GM12878 (cell line): ENCODE data around the gene NUB1. TPM values are rescaled to one million over a fixed set of nuclear protein-coding genes. Genes with fewer than 3 reads are reported as not detected.
"Not testable (repeated sequence)": the region's sequence is repeated elsewhere in the genome, so short reads cannot be mapped to it uniquely, and the experiment has no call there.

ENCODE experiments used
- ATAC-seq: fragments of 200-7000 bp; cut with Tn5 transposase; 3 replicates; pipeline ENCODE4 v1.9.1; 2020; ENCODE audit warnings: mild to moderate bottlenecking, moderate library complexity
- BruUV-seq: library from RNA; stranded (reverse); fragments of 400-500 nt; replicated peaks from 2 replicates; lab custom pipeline; 2021; lab: Mats Ljungman, UMichigan
- CTCF ChIA-PET: fragments of 300-600 bp; sonication (Branson Sonifier 250); formaldehyde crosslinking; extraction: SDS; loops from one replicate; lab custom pipeline; 2021; ENCODE audit warnings: inconsistent platforms; lab: Yijun Ruan, JAX
- POLR2A ChIA-PET: fragments of 350-600 bp; formaldehyde crosslinking; extraction: SDS; loops from one replicate; lab custom pipeline; 2021; ENCODE audit warnings: inconsistent platforms; lab: Charles Lee
- RAD21 ChIA-PET: fragments of 300-600 bp; sonication (Branson Sonifier 250); formaldehyde crosslinking; loops from one replicate; lab custom pipeline; 2023; ENCODE audit warnings: antibody characterized with exemption; ENCODE audit not compliant: unreplicated experiment; lab: Charles Lee
- SMC1A ChIA-PET: fragments of 300-600 bp; sonication (Branson Sonifier 250); formaldehyde crosslinking; loops from one replicate; lab custom pipeline; 2023; ENCODE audit not compliant: unreplicated experiment, uncharacterized antibody; lab: Charles Lee
- DNase-seq: peaks from one replicate; pipeline ENCODE4 v3.0.0-alpha.2; 2011; ENCODE audit warnings: low read depth, low spot score
- FAIRE-seq: peaks from 3 replicates; lab custom pipeline; 2011; peaks lifted over from hg19 to GRCh38; lab: Jason Lieb, UNC
- H2AFZ ChIP-seq: 2 replicates; pipeline ENCODE4 v1.6.0; 2011; ENCODE audit warnings: low read depth, low read length, control low read depth; ENCODE audit not compliant: control insufficient read depth
- H3K27ac ChIP-seq: 2 replicates; pipeline ENCODE4 v1.5.1; 2011; ENCODE audit warnings: control low read depth; ENCODE audit not compliant: control insufficient read depth, insufficient read depth
- H3K27me3 ChIP-seq, 2 experiments: replicated peaks in 1 of 2; 2 replicates each; pipeline versions ENCODE4 v1.6.0 to v1.6.1; 2011; ENCODE audit warnings: low read length in 1 of 2; ENCODE audit not compliant: control insufficient read depth in 2 of 2, insufficient read depth in 2 of 2
- H3K36me3 ChIP-seq, 2 experiments: 2 replicates each; pipeline ENCODE4 v1.5.1; 2011; ENCODE audit warnings: low read length in 1 of 2; ENCODE audit not compliant: control insufficient read depth in 2 of 2, insufficient read depth in 2 of 2
- H3K4me1 ChIP-seq: 2 replicates; pipeline ENCODE4 v1.6.1; 2011; ENCODE audit warnings: mild to moderate bottlenecking, low read length, moderate library complexity, mixed read lengths; ENCODE audit not compliant: control insufficient read depth, insufficient read depth
- H3K4me2 ChIP-seq: 2 replicates; pipeline ENCODE4 v1.6.0; 2011; ENCODE audit warnings: control low read depth; ENCODE audit not compliant: control insufficient read depth, insufficient read depth
- H3K4me3 ChIP-seq: fragments of 200-600 bp; sonication (generic); 2 replicates; pipeline ENCODE4 v1.5.1; 2016
- H3K79me2 ChIP-seq: 2 replicates; pipeline ENCODE4 v1.6.0; 2011; ENCODE audit warnings: low read length; ENCODE audit not compliant: control insufficient read depth, insufficient read depth
- H3K9ac ChIP-seq: 2 replicates; pipeline ENCODE4 v1.8.0; 2011; ENCODE audit warnings: low read length, control low read depth, mixed read lengths; ENCODE audit not compliant: control insufficient read depth, insufficient read depth
- H3K9me3 ChIP-seq: replicated peaks from 3 replicates; pipeline ENCODE4 v1.5.1; 2011; ENCODE audit warnings: mild to moderate bottlenecking, low read length; ENCODE audit not compliant: control insufficient read depth, insufficient read depth
- H4K20me1 ChIP-seq: 2 replicates; pipeline ENCODE4 v1.6.0; 2011; ENCODE audit not compliant: control insufficient read depth, insufficient read depth
- ATF7 ChIP-seq: fragments of 450-650 bp; IDR thresholded peaks from 2 replicates; pipeline ENCODE4 v1.6.1; 2016; ENCODE audit warnings: low read depth, mild to moderate bottlenecking
- GATAD2B ChIP-seq: fragments of 450-650 bp; conservative IDR thresholded peaks from 2 replicates; pipeline ENCODE4 v1.6.1; 2017; ENCODE audit warnings: low read depth, mild to moderate bottlenecking, moderate library complexity
- MXI1 ChIP-seq: fragments of 150-350 bp; IDR thresholded peaks from 2 replicates; pipeline ENCODE4 v1.6.1; 2011; ENCODE audit warnings: low read depth, mild to moderate bottlenecking, inconsistent platforms, low read length, improper control_type of control experiment
- NBN ChIP-seq: fragments of 450-650 bp; IDR thresholded peaks from 2 replicates; pipeline ENCODE4 v1.6.1; 2016
- NR2F1 ChIP-seq: fragments of 450-650 bp; conservative IDR thresholded peaks from 2 replicates; pipeline ENCODE4 v1.6.1; 2017; ENCODE audit warnings: mild to moderate bottlenecking
- ZBTB4 ChIP-seq: fragments of 450-650 bp; formaldehyde crosslinking; IDR thresholded peaks from 2 replicates; pipeline ENCODE4 v1.4.0; 2022; ENCODE audit warnings: mild to moderate bottlenecking, moderate library complexity
- WGBS: methylation state at CpG from one replicate; pipeline ENCODE4 v1.1.6; 2016; ENCODE audit warnings: low lambda C conversion rate; ENCODE audit not compliant: insufficient replicate concordance, insufficient coverage; ENCODE audit errors: missing lambda C conversion rate; 5-methylcytosine and 5-hydroxymethylcytosine counted together
- in situ Hi-C: fragments of 300-500 bp; cut with MboI; formaldehyde crosslinking; loops from 9 replicates; pipeline ENCODE4 v1.14.3; 2018; ENCODE audit warnings: mixed read lengths
- intact Hi-C: fragments of 100-400 bp; cut with micrococcal nuclease; formaldehyde crosslinking; loops from one replicate; pipeline ENCODE4 v1.14.2; 2022; ENCODE audit not compliant: unreplicated experiment
- polyA plus RNA-seq, 11 experiments: library from polyadenylated mRNA; depleted of rRNA in 4 of 11; unstranded in 6 of 11; stranded (reverse) in 5 of 11; fragments of >200 nt; fragmentation: Nextera tagmentation in 4 of 11; fragmentation: Illumina TruSeq in 1 of 11; extraction: Ambion mirVana in 4 of 11; extraction: Trizol in 1 of 11; gene quantifications; 1 replicate in 1 of 11; 2 replicates in 10 of 11; pipeline versions ENCODE4 v1.2.1 to v1.2.3, GENCODE V29; 2011 to 2016; ENCODE audit warnings: inconsistent platforms in 2 of 11, missing spikeins in 2 of 11, low read depth in 1 of 11
- total RNA-seq, 4 experiments: library from RNA; depleted of rRNA in 3 of 4; stranded (reverse); fragments of >200 nt in 3 of 4; fragmentation: Illumina TruSeq in 1 of 4; extraction: Trizol in 1 of 4; gene quantifications; 2 replicates each; pipeline versions ENCODE4 v1.2.1 to v1.2.3, GENCODE V29; 2013 to 2021
- TF ChIP-seq, protein P1 (sequence below): IDR thresholded peaks from 2 replicates; pipeline ENCODE4 v1.6.1; 2012; ENCODE audit warnings: low read depth, low read length, improper control_type of control experiment

The NUB1 gene
- total and polyA plus RNA-seq, 10 of the 15 experiments (the other 5 are each of a cell fraction or from before 2014, with no cell fraction given) = 24.1 to 102 (median 49.0) TPM

DNA sequence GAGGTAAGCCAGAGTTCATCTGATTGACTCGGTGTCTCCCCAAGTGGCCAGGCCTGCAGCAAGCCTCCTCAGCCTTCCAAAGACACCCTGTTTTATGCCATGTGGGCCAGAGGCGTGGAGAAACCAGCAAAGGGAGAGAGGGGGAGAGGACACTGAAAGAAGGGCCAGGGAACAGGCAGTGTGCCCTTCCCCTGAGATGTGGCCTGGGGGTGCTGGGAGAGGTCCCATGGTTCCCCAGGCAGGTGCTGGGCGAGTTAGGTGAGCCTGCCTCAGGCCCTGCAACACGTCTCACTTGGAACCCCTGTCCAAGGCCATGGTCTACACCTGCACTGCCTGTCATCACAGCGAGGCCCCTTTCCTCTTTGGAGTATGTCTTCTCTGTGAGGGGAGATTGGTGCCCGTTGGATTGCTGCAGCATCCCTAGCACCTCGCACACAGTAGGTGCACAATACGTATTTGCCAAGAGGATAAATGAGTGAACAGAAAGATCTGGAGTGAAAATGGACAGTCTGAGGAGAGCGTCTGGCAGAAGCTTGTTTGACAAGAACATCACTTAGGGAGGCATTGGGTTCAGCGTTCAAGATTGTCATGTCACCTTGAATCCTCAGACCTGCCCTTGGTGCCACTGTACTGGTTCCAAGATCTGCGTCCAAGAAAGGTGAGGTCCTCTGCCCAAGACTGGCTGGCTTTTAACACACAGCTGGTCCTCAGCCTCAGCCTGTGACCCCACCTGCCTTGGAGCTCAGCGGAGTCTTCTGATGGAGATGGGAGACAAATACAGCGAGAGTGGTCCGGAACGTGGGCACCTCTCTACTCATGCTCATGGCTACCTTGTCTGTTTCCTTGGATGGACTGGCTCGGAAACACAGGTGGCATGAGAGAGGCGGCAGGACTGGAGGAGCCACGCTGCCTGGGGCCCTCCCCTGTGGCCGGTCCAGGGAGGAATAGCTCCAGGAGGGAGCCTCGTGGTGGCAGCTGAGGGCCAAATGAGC lies 39.8 kb upstream of the NUB1 start:
- peaks cover 3% of the 10 kb centered on the region for H3K4me1 ChIP-seq
- H3K9ac ChIP-seq = no peak overlapping the region
- no peak for TF ChIP-seq NR2F1
- no peak for TF ChIP-seq NBN
- no peak for TF ChIP-seq MXI1
- TF ChIP-seq, protein P1, sequence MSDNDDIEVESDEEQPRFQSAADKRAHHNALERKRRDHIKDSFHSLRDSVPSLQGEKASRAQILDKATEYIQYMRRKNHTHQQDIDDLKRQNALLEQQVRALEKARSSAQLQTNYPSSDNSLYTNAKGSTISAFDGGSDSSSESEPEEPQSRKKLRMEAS = no peak
- no peak for TF ChIP-seq GATAD2B
- no peak for TF ChIP-seq ATF7
- no peak for TF ChIP-seq ZBTB4 (CRISPR knock-in tag)
- no peak for ATAC-seq
- H3K79me2 ChIP-seq = no peaks in the 10 kb centered on the region
- intact Hi-C loops (no loop called here), in situ Hi-C loops (no loop called here)
- peaks cover 0 to 3% of the 10 kb centered on the region in 2 experiments; a peak in 2 of 4 replicates for H3K27me3 ChIP-seq
- no peaks in the 10 kb centered on the region for H4K20me1 ChIP-seq
- no peak overlapping the region for H3K4me3 ChIP-seq
- ChIA-PET SMC1A (interaction anchor here (0.8 kb wide), 1 partner anchor 178 kb away, joined by 3 read pairs; no protein-coding TSS in a partner anchor), RAD21 (no interaction called here), CTCF (interaction anchor here (0.7 to 1.4 kb wide), 4 partner anchors 14 to 178 kb away, joined by 3 to 7 read pairs (median 4); no protein-coding TSS in a partner anchor), POLR2A (no interaction called here)
- BruUV-seq = no TSS peak
- H3K27ac ChIP-seq = no peak overlapping the region
- no peak for DNase-seq
- H3K4me2 ChIP-seq = no peak overlapping the region
- WGBS = 46% methylated on average over 20 of the region's 20 CpGs
- no peak overlapping the region for H2AFZ ChIP-seq
- H3K36me3 ChIP-seq = no peaks in the 10 kb centered on the region
- no peaks in the 10 kb centered on the region for H3K9me3 ChIP-seq
- no peak for FAIRE-seq

DNA sequence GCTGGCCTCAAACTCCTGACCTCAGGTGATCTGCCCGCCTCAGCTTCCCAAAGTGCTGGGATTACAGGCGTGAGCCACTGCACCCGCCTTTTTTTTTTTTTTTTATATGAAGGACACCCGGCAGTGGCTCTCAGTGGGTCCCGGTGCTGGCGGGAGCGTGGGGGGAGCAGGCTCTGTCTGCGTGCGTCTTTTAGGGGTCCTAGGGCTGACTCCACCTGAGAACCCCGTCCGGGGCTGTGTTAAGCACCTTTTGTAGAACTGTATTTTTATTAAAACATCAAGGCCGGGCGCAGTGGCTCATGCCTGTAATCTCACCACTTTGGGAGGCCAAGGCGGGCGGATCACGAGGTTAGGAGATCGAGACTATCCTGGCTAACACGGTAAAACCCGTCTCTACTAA lies 37.4 kb upstream of the NUB1 start:
- H3K9me3 ChIP-seq, H3K4me2 ChIP-seq, H3K4me1 ChIP-seq, BruUV-seq, H3K4me3 ChIP-seq, H3K9ac ChIP-seq, H4K20me1 ChIP-seq, DNase-seq, H3K27ac ChIP-seq, FAIRE-seq, intact Hi-C loops, ATAC-seq, in situ Hi-C loops, H3K27me3 ChIP-seq, H2AFZ ChIP-seq, H3K79me2 ChIP-seq, H3K36me3 ChIP-seq: not testable (repeated sequence)
- ChIA-PET RAD21 (interaction anchor here (0.7 kb wide), 1 partner anchor 447 kb away, joined by 3 read pairs; no protein-coding TSS in a partner anchor), CTCF (interaction anchor here (0.6 to 2.5 kb wide), 7 partner anchors 12 to 180 kb away, joined by 3 to 16 read pairs (median 6); no protein-coding TSS in a partner anchor), POLR2A (interaction anchor here (0.6 to 0.7 kb wide), 2 partner anchors 26 to 78 kb away, joined by 3 to 7 read pairs; no protein-coding TSS in a partner anchor), SMC1A (interaction anchor here (1.2 to 1.4 kb wide), 2 partner anchors 11 to 47 kb away, joined by 3 to 5 read pairs; no protein-coding TSS in a partner anchor)
- 67% methylated on average over 12 of the region's 19 CpGs for WGBS
